ENCODE data around the gene PANK3. TPM values are rescaled to one million over a fixed set of nuclear protein-coding genes. Genes with fewer than 3 reads are reported as not detected.

Gene PANK3
- total RNA-seq, 1 experiment from 2014 or later, result 99.6 TPM

- POLR2A ChIA-PET, result no interaction called here
- no peak for DNase-seq
- Histone ChIP-seq H3K4me1 (peaks cover 5% of the 10 kb centered on the region), H3K9me3 (no peaks in the 10 kb centered on the region; the same call in 1 of the 2 replicates), H3K27me3 (replicated peaks; ENCODE audit: control insufficient read depth, insufficient read depth, low read length) (no peaks in the 10 kb centered on the region), H3K36me3 (ENCODE audit: control insufficient read depth, insufficient read depth, low read length) (no peaks in the 10 kb centered on the region; the same call in 1 of the 2 replicates), H3K4me3 (ENCODE audit: low read depth, low read length) (no peak overlapping the region)
- no peak for TF ChIP-seq CTCF (IDR thresholded peaks at IDR 0.05; ENCODE audit: insufficient read depth in 1 of 2, low read depth in 1 of 2, low read length in 1 of 2, severe bottlenecking in 1 of 2, unreplicated experiment in 1 of 2)
- CTCF ChIA-PET, result no interaction called here
- intact Hi-C loops (cut with micrococcal nuclease; ENCODE audit: unreplicated experiment), result no loop called here
- Mint-ChIP-seq H3K4me1 (ENCODE audit: low read depth, unreplicated experiment) (no peaks in the 10 kb centered on the region), H3K4me3 (ENCODE audit: unreplicated experiment) (no peak overlapping the region), H3K27me3 (ENCODE audit: insufficient read depth, unreplicated experiment) (no peaks in the 10 kb centered on the region), H3K9me3 (ENCODE audit: unreplicated experiment) (no peaks in the 10 kb centered on the region), H3K27ac (ENCODE audit: unreplicated experiment) (no peak overlapping the region), H3K36me3 (ENCODE audit: insufficient read depth, unreplicated experiment) (no peaks in the 10 kb centered on the region)
- BruUV-seq (replicated peaks), result no TSS peak
Measured at GRCh38 chr5:168603746-168604145, 24.6 kb upstream of the PANK3 start.

- no peaks in the 10 kb centered on the region for H3K9me3 Mint-ChIP-seq (ENCODE audit: unreplicated experiment)
- no peaks in the 10 kb centered on the region for H3K27me3 ChIP-seq (replicated peaks; ENCODE audit: control insufficient read depth, insufficient read depth, low read length)
- no peaks in the 10 kb centered on the region; the same call in 1 of the 2 replicates for H3K36me3 ChIP-seq (ENCODE audit: control insufficient read depth, insufficient read depth, low read length)
- no TSS peak for BruUV-seq (replicated peaks)
- H3K4me1 Mint-ChIP-seq (ENCODE audit: low read depth, unreplicated experiment), result no peaks in the 10 kb centered on the region
- TF ChIP-seq CTCF (IDR thresholded peaks at IDR 0.05; ENCODE audit: insufficient read depth in 1 of 2, low read depth in 1 of 2, low read length in 1 of 2, severe bottlenecking in 1 of 2, unreplicated experiment in 1 of 2), result no peak
- ChIA-PET POLR2A (no interaction called here), CTCF (no interaction called here)
- H3K27ac Mint-ChIP-seq (ENCODE audit: unreplicated experiment), result no peak overlapping the region
- no peaks in the 10 kb centered on the region for H3K27me3 Mint-ChIP-seq (ENCODE audit: insufficient read depth, unreplicated experiment)
- H3K4me3 Mint-ChIP-seq (ENCODE audit: unreplicated experiment), result no peak overlapping the region
- intact Hi-C loops (cut with micrococcal nuclease; ENCODE audit: unreplicated experiment), result no loop called here
- no peaks in the 10 kb centered on the region; the same call in 1 of the 2 replicates for H3K9me3 ChIP-seq
- H3K4me3 ChIP-seq (ENCODE audit: low read depth, low read length), result no peak overlapping the region
- H3K36me3 Mint-ChIP-seq (ENCODE audit: insufficient read depth, unreplicated experiment), result no peaks in the 10 kb centered on the region
- peaks cover 5% of the 10 kb centered on the region for H3K4me1 ChIP-seq
- no peak for DNase-seq
Measured at GRCh38 chr5:168602517-168602916, 23.3 kb upstream of the PANK3 start.

GRCh38 chr5:168601972-168602371 lies 22.8 kb upstream of the PANK3 start:
- Mint-ChIP-seq H3K9me3 (ENCODE audit: unreplicated experiment) (no peaks in the 10 kb centered on the region), H3K4me1 (ENCODE audit: low read depth, unreplicated experiment) (no peaks in the 10 kb centered on the region), H3K27ac (ENCODE audit: unreplicated experiment) (no peak overlapping the region), H3K4me3 (ENCODE audit: unreplicated experiment) (no peak overlapping the region), H3K36me3 (ENCODE audit: insufficient read depth, unreplicated experiment) (no peaks in the 10 kb centered on the region), H3K27me3 (ENCODE audit: insufficient read depth, unreplicated experiment) (no peaks in the 10 kb centered on the region)
- ChIA-PET POLR2A (no interaction called here), CTCF (no interaction called here)
- BruUV-seq (replicated peaks), result no TSS peak
- no peak for TF ChIP-seq CTCF (IDR thresholded peaks at IDR 0.05; ENCODE audit: insufficient read depth in 1 of 2, low read depth in 1 of 2, low read length in 1 of 2, severe bottlenecking in 1 of 2, unreplicated experiment in 1 of 2)
- H3K4me3 ChIP-seq (ENCODE audit: low read depth, low read length), result no peak overlapping the region
- DNase-seq, result no peak
- no peaks in the 10 kb centered on the region; the same call in 1 of the 2 replicates for H3K36me3 ChIP-seq (ENCODE audit: control insufficient read depth, insufficient read depth, low read length)
- no peaks in the 10 kb centered on the region; the same call in 1 of the 2 replicates for H3K9me3 ChIP-seq
- intact Hi-C loops (cut with micrococcal nuclease; ENCODE audit: unreplicated experiment), result no loop called here
- H3K27me3 ChIP-seq (replicated peaks; ENCODE audit: control insufficient read depth, insufficient read depth, low read length), result no peaks in the 10 kb centered on the region
- H3K4me1 ChIP-seq, result peaks cover 5% of the 10 kb centered on the region
